Measurements from ENCODE around the gene MDM2. TPM values are rescaled to one million over a fixed set of nuclear protein-coding genes. Genes with fewer than 3 reads are reported as not detected.

MDM2 gene
- total and polyA plus RNA-seq, 2 of the 13 experiments (the other 11 are each of a cell fraction or from before 2014, with no cell fraction given) = 29.3 to 314 TPM

GRCh38 chr12:68786929-68787328, 21.0 kb upstream of the MDM2 start:
- TF ChIP-seq ZNF3 (CRISPR knock-in tag; IDR thresholded peaks at IDR 0.05) = no peak
- 0 out of 2 replicates have a peak, but pooled peaks have one; percentile 13 for TF ChIP-seq SSRP1 (CRISPR knock-in tag; IDR thresholded peaks at IDR 0.05)
- peak; percentile 39; the same call in 1 of the 2 replicates for TF ChIP-seq CTCF (CRISPR knock-in tag; IDR thresholded peaks at IDR 0.05)
- TF ChIP-seq ZNF24 (IDR thresholded peaks at IDR 0.05) = peak; percentile 30; the same call in 1 of the 2 replicates
- no peak for TF ChIP-seq DPF2 (CRISPR knock-in tag; IDR thresholded peaks at IDR 0.05; ENCODE audit: borderline replicate concordance, low read depth)
- no peak for TF ChIP-seq ELF1 (CRISPR knock-in tag; IDR thresholded peaks at IDR 0.05)
- 16% methylated on average over 2 of the region's 2 CpGs for WGBS (ENCODE audit: low lambda C conversion rate)
- in situ Hi-C loops (cut with HindIII; ENCODE audit: extremely low pct_ligation_motif_present, low pct_unique_long_range_greater_than_20kb) (no loop called here), intact Hi-C loops (cut with micrococcal nuclease; ENCODE audit: unreplicated experiment) (loop anchor here (1.0 kb wide), 3 partner anchors 21 to 101 kb away; partner anchors contain the start of genes MDM2, NUP107 and SLC35E3)
- Histone ChIP-seq H3K4me3 (replicated peaks in 1 of 3; ENCODE audit: insufficient read depth in 1 of 3, low read depth in 2 of 3, low read length in 3 of 3) (peak overlapping the region in 2 of 3 experiments; percentile 13 to 36; a peak in 1 of 6 replicates), H3K4me1 (ENCODE audit: insufficient read depth, low read length) (peaks cover 85% of the 10 kb centered on the region), H4K20me1 (ENCODE audit: insufficient read depth, low read length) (no peaks in the 10 kb centered on the region), H3K9ac (ENCODE audit: insufficient read depth, low read depth, low read length) (peak overlapping the region; percentile 74), H3K27me3 (ENCODE audit: control insufficient read depth in 1 of 2, insufficient read depth in 2 of 2, low read length in 2 of 2) (no peaks in the 10 kb centered on the region), H3K27ac (ENCODE audit: extremely low read length, insufficient read depth, low read length) (peak overlapping the region; percentile 91), H3K36me3 (replicated peaks in 1 of 2; ENCODE audit: control insufficient read depth in 1 of 2, insufficient read depth in 2 of 2, low read length in 2 of 2) (no peaks in the 10 kb centered on the region; a peak in 2 of 5 replicates), H3K4me2 (ENCODE audit: low read depth, low read length) (peak overlapping the region; percentile 63), H2AFZ (ENCODE audit: low read length) (no peak overlapping the region), H3K79me2 (ENCODE audit: insufficient read depth, low read length) (peaks cover 7% of the 10 kb centered on the region), H3K9me3 (ENCODE audit: low read length) (no peaks in the 10 kb centered on the region)
- ATAC-seq = peak; percentile 4; the same call in 2 of the 3 replicates
- CTCF ChIA-PET (ENCODE audit: low intra/inter-chr PET ratio, low total read pairs) = interaction anchor here (1.5 kb wide), 1 partner anchor 22 kb away, joined by 3 read pairs; no protein-coding TSS in a partner anchor
- peak; percentile 23 for FAIRE-seq
- peak; percentile 56 for DNase-seq (ENCODE audit: low spot score)
- POLR2A ChIA-PET = interaction anchor here (1.0 to 9.2 kb wide), 8 partner anchors 14 to 546 kb away, joined by 3 to 184 read pairs (median 18); partner anchors contain the start of genes MDM2 and SLC35E3
- no TSS peak for BruUV-seq (replicated peaks)

Data from HepG2 (cell line).